ENCODE data around the gene ARAF.
"Not testable (repeated sequence)": the region's sequence is repeated elsewhere in the genome, so short reads cannot be mapped to it uniquely, and the experiment has no call there.

Gene ARAF

GRCh38 chrX:47586043-47586787 lies 25.2 kb downstream of the ARAF start:
- no peak for DNase-seq

GRCh38 chrX:47587091-47587891 lies 26.3 kb downstream of the ARAF start:
- no peak for DNase-seq

- DNase-seq, result no peak
Measured at GRCh38 chrX:47587906-47588735, 27.1 kb downstream of the ARAF start.

GRCh38 chrX:47590984-47591383 lies 30.0 kb downstream of the ARAF start:
- no peak for DNase-seq

GRCh38 chrX:47593522-47593921 lies 32.5 kb downstream of the ARAF start:
- DNase-seq, result no peak

GRCh38 chrX:47595716-47596251 lies 34.8 kb downstream of the ARAF start:
- no peak for DNase-seq

GRCh38 chrX:47596256-47596655 lies 35.3 kb downstream of the ARAF start:
- DNase-seq, result no peak

GRCh38 chrX:47597222-47597621 lies 36.2 kb downstream of the ARAF start:
- no peak for DNase-seq

- DNase-seq, result not testable (repeated sequence)
Measured at GRCh38 chrX:47603125-47603524, 42.1 kb downstream of the ARAF start.

- DNase-seq, result peak; percentile 78
Measured at GRCh38 chrX:47605024-47605423, 44.0 kb downstream of the ARAF start.

- DNase-seq, result no peak
Measured at GRCh38 chrX:47607091-47607490, 46.1 kb downstream of the ARAF start.

- DNase-seq, result no peak
Measured at GRCh38 chrX:47608130-47608810, 47.3 kb downstream of the ARAF start.

- no peak for DNase-seq
Measured at GRCh38 chrX:47610511-47610910, 49.5 kb downstream of the ARAF start.

- DNase-seq, result no peak
Measured at GRCh38 chrX:47611489-47611888, 50.5 kb downstream of the ARAF start.

- DNase-seq, result no peak
Measured at GRCh38 chrX:47611926-47612325, 50.9 kb downstream of the ARAF start.

- DNase-seq, result no peak
Measured at GRCh38 chrX:47612418-47612817, 51.4 kb downstream of the ARAF start.

GRCh38 chrX:47613082-47613481 lies 52.1 kb downstream of the ARAF start:
- no peak for DNase-seq

GRCh38 chrX:47614618-47615017 lies 53.6 kb downstream of the ARAF start:
- no peak for DNase-seq

GRCh38 chrX:47618923-47619485 lies 58.0 kb downstream of the ARAF start:
- DNase-seq, result no peak

- DNase-seq, result peak; percentile 59
Measured at GRCh38 chrX:47619486-47620302, 58.7 kb downstream of the ARAF start, which contains the start of gene SYN1. SYN1 (minus strand) TSS chrX:47619857; CDS start chrX:47619728, 129 bp downstream.

- no peak for DNase-seq
Measured at GRCh38 chrX:47620303-47620685, 59.3 kb downstream of the ARAF start.
